ENCODE results near the gene CHCHD6. TPM values are rescaled to one million over a fixed set of nuclear protein-coding genes. Genes with fewer than 3 reads are reported as not detected.

The CHCHD6 gene
- total and polyA plus RNA-seq, 2 of the 4 experiments (the other 2 are of a cell fraction), result 18.8 to 28.9 TPM

DNA sequence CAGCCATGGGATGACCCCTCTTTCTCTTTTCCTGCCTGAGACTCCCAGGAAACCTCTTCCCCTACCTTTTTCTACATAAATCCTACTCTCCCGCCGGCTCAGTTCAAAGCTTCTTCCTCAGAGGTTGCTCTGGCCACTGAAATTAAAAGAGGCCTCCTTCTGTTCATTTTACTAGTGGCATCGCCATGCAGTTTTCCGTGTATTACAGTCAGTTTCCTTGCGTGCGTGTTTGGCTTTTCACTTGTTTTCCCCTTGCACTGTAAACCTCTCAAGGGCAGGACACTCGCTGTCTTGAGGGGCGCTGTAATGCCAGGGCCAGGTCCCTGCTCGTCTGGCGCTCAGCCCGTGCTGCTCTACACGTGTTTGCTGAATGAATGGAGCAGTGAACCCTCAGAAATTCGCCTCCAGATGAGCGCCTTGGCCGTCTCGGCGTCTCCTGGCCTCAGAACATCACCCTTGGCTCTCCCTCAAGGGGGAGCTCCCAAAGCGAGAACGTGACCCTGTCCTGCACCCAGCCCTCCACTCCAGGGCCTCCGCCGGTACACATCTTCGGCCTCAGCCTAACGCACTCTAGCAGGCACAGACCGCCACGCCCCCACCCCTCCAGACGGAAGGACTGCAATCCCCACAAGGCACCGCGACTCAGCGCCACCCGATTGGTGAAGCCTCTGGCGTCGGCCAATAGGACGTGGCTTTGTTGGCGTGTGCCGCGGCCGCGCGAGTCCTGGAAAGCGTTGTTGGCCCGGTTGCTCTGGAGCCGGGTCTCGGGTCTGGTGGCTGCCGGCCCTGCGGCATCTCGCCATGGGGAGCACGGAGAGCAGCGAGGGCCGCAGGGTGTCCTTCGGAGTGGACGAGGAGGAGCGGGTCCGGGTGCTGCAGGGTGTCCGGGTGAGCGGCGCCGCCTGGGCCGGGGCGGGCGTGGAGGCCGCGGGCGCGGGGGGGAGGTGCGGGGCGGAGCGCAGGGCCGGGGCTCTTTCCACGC lies at the start of gene CHCHD6 (continued):
- TF ChIP-seq, protein P1, sequence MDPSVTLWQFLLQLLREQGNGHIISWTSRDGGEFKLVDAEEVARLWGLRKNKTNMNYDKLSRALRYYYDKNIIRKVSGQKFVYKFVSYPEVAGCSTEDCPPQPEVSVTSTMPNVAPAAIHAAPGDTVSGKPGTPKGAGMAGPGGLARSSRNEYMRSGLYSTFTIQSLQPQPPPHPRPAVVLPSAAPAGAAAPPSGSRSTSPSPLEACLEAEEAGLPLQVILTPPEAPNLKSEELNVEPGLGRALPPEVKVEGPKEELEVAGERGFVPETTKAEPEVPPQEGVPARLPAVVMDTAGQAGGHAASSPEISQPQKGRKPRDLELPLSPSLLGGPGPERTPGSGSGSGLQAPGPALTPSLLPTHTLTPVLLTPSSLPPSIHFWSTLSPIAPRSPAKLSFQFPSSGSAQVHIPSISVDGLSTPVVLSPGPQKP (IDR thresholded peaks at IDR 0.05; ENCODE audit: borderline replicate concordance, low read depth, low read length), result no peak
- TF ChIP-seq RAD21 (IDR thresholded peaks at IDR 0.05; ENCODE audit: low read length), result no peak

Measured in IMR-90 (cell line).